ENCODE measurements around the gene SNRPF.
"Not testable (repeated sequence)": the region's sequence is repeated elsewhere in the genome, so short reads cannot be mapped to it uniquely, and the experiment has no call there.

Gene SNRPF

GRCh38 chr12:95858451-95859343 is at the start of gene SNRPF:
SNRPF (plus strand) TSS chr12:95858952; CDS start chr12:95859074, 122 bp downstream.
- peak; percentile 99 for DNase-seq (ENCODE audit: low read depth, low spot score)

GRCh38 chr12:95809000-95809680 is 49.6 kb upstream of the SNRPF start:
- no peak for DNase-seq (ENCODE audit: low read depth, low spot score)

- no peak for DNase-seq (ENCODE audit: low read depth, low spot score)
Observed at GRCh38 chr12:95810411-95810810, 48.3 kb upstream of the SNRPF start.

- not testable (repeated sequence) for DNase-seq (ENCODE audit: low read depth, low spot score)
Observed at GRCh38 chr12:95812155-95812554, 46.6 kb upstream of the SNRPF start.

GRCh38 chr12:95815632-95816212 is 43.0 kb upstream of the SNRPF start:
- no peak for DNase-seq (ENCODE audit: low read depth, low spot score)

GRCh38 chr12:95820096-95820703 is 38.6 kb upstream of the SNRPF start:
- no peak for DNase-seq (ENCODE audit: low read depth, low spot score)

GRCh38 chr12:95829395-95829794 is 29.4 kb upstream of the SNRPF start:
- DNase-seq (ENCODE audit: low read depth, low spot score) = no peak

GRCh38 chr12:95830335-95831089 is 28.2 kb upstream of the SNRPF start:
- DNase-seq (ENCODE audit: low read depth, low spot score) = no peak

- DNase-seq (ENCODE audit: low read depth, low spot score) = no peak
Observed at GRCh38 chr12:95834572-95834971, 24.2 kb upstream of the SNRPF start.

GRCh38 chr12:95836185-95836609 is 22.6 kb upstream of the SNRPF start:
- DNase-seq (ENCODE audit: low read depth, low spot score) = no peak

GRCh38 chr12:95836630-95837239 is 22.0 kb upstream of the SNRPF start:
- DNase-seq (ENCODE audit: low read depth, low spot score) = no peak

- DNase-seq (ENCODE audit: low read depth, low spot score) = no peak
Observed at GRCh38 chr12:95837240-95838038, 21.3 kb upstream of the SNRPF start.

GRCh38 chr12:95838125-95838524 is 20.6 kb upstream of the SNRPF start:
- no peak for DNase-seq (ENCODE audit: low read depth, low spot score)

- DNase-seq (ENCODE audit: low read depth, low spot score) = not testable (repeated sequence)
Observed at GRCh38 chr12:95842426-95842825, 16.3 kb upstream of the SNRPF start.

GRCh38 chr12:95848575-95849388 is 10.0 kb upstream of the SNRPF start:
- DNase-seq (ENCODE audit: low read depth, low spot score) = peak; percentile 11

GRCh38 chr12:95851606-95852005 is 7.1 kb upstream of the SNRPF start:
- DNase-seq (ENCODE audit: low read depth, low spot score) = no peak

GRCh38 chr12:95852133-95852532 is 6.6 kb upstream of the SNRPF start:
- no peak for DNase-seq (ENCODE audit: low read depth, low spot score)

GRCh38 chr12:95857156-95857555 is 1.6 kb upstream of the SNRPF start:
- no peak for DNase-seq (ENCODE audit: low read depth, low spot score)

- peak; percentile 35 for DNase-seq (ENCODE audit: low read depth, low spot score)
Observed at GRCh38 chr12:95857799-95858198, 953 bp upstream of the SNRPF start.
